H9 (cell line): ENCODE measurements around the gene PDZD8. TPM values are rescaled to one million over a fixed set of nuclear protein-coding genes. Genes with fewer than 3 reads are reported as not detected.

Source experiments
- DNase-seq: peaks from one replicate; pipeline ENCODE4 v3.0.0-alpha.2; 2017
- H2AFZ ChIP-seq: one replicate; pipeline ENCODE4 v1.6.1; 2013; ENCODE audit warnings: mild to moderate bottlenecking, low read length, control low read depth, moderate library complexity
- H2AK5ac ChIP-seq: 2 replicates; pipeline ENCODE4 v1.6.1; 2013; ENCODE audit warnings: low read length, control low read depth, mixed read lengths; ENCODE audit not compliant: insufficient read length
- H2BK120ac ChIP-seq: one replicate; pipeline ENCODE4 v1.6.1; 2013; ENCODE audit warnings: low read depth, mild to moderate bottlenecking, low read length, control low read depth, inconsistent platforms; ENCODE audit not compliant: poor library complexity, severe bottlenecking
- H2BK12ac ChIP-seq: 2 replicates; pipeline ENCODE4 v1.6.1; 2013; ENCODE audit warnings: low read length, control low read depth, mixed read lengths, low read depth; ENCODE audit not compliant: insufficient read length
- H2BK15ac ChIP-seq: 2 replicates; pipeline ENCODE4 v1.6.1; 2013; ENCODE audit warnings: low read depth, low read length, control low read depth
- H2BK20ac ChIP-seq: one replicate; pipeline ENCODE4 v1.6.1; 2013; ENCODE audit warnings: low read depth, mild to moderate bottlenecking, low read length, control low read depth, inconsistent platforms; ENCODE audit not compliant: poor library complexity, severe bottlenecking
- H2BK5ac ChIP-seq: 2 replicates; pipeline ENCODE4 v1.6.1; 2013; ENCODE audit warnings: low read length, control low read depth, mixed read lengths; ENCODE audit not compliant: insufficient read length
- H3K14ac ChIP-seq: 2 replicates; pipeline ENCODE4 v1.6.1; 2013; ENCODE audit warnings: low read length, control low read depth; ENCODE audit not compliant: insufficient read depth
- H3K18ac ChIP-seq: 2 replicates; pipeline ENCODE4 v1.6.1; 2013; ENCODE audit warnings: low read depth, mild to moderate bottlenecking, mixed read lengths, low read length, control low read depth; ENCODE audit not compliant: insufficient read length
- H3K23ac ChIP-seq: 2 replicates; pipeline ENCODE4 v1.6.1; 2013; ENCODE audit warnings: low read length, control low read depth, mixed read lengths, low read depth; ENCODE audit not compliant: insufficient read length
- H3K23me2 ChIP-seq: 2 replicates; pipeline ENCODE4 v1.6.1; 2013; ENCODE audit warnings: low read depth, mild to moderate bottlenecking, mixed read lengths, low read length, control low read depth; ENCODE audit not compliant: insufficient read length, poor library complexity, severe bottlenecking
- H3K27ac ChIP-seq: 2 replicates; pipeline ENCODE4 v1.5.1; 2013; ENCODE audit warnings: low read length, control low read depth, mixed read lengths, low read depth; ENCODE audit not compliant: insufficient read length
- H3K27me3 ChIP-seq: 2 replicates; pipeline ENCODE4 v1.6.1; 2013; ENCODE audit warnings: low read length, control low read depth, inconsistent platforms; ENCODE audit not compliant: insufficient read depth
- H3K4ac ChIP-seq: 2 replicates; pipeline ENCODE4 v1.6.1; 2013; ENCODE audit warnings: low read depth, mild to moderate bottlenecking, control low read depth, inconsistent platforms, low read length, moderate library complexity
- H3K4me1 ChIP-seq: 2 replicates; pipeline ENCODE4 v1.6.1; 2013; ENCODE audit warnings: low read length, control low read depth, inconsistent platforms; ENCODE audit not compliant: insufficient read depth
- H3K4me2 ChIP-seq: 2 replicates; pipeline ENCODE4 v1.6.1; 2013; ENCODE audit warnings: low read length, control low read depth, mixed read lengths; ENCODE audit not compliant: insufficient read length, insufficient read depth
- H3K56ac ChIP-seq: 2 replicates; pipeline ENCODE4 v1.6.1; 2013; ENCODE audit warnings: low read depth, mild to moderate bottlenecking, mixed read lengths, low read length, control low read depth; ENCODE audit not compliant: insufficient read length
- H3K79me1 ChIP-seq: 2 replicates; pipeline ENCODE4 v1.6.1; 2013; ENCODE audit warnings: low read depth, mild to moderate bottlenecking, moderate library complexity, low read length, control low read depth, inconsistent platforms; ENCODE audit not compliant: insufficient read depth, poor library complexity, severe bottlenecking
- H3K79me2 ChIP-seq: 2 replicates; pipeline ENCODE4 v1.6.1; 2013; ENCODE audit warnings: low read length, control low read depth, inconsistent platforms; ENCODE audit not compliant: insufficient read depth
- H3K9ac ChIP-seq: 2 replicates; pipeline ENCODE4 v1.6.1; 2013; ENCODE audit warnings: low read length, control low read depth, mixed read lengths; ENCODE audit not compliant: insufficient read length; ENCODE audit errors: extremely low read depth
- H3K9me3 ChIP-seq: one replicate; pipeline ENCODE4 v1.6.1; 2013; ENCODE audit warnings: low read depth, low read length, inconsistent platforms; ENCODE audit not compliant: control insufficient read depth
- H3T11ph ChIP-seq: one replicate; pipeline ENCODE4 v1.6.1; 2013; ENCODE audit warnings: mild to moderate bottlenecking, low read length, control low read depth, inconsistent platforms
- H4K20me1 ChIP-seq: one replicate; pipeline ENCODE4 v1.6.1; 2013; ENCODE audit not compliant: control insufficient read depth, insufficient read length, insufficient read depth
- H4K5ac ChIP-seq: 2 replicates; pipeline ENCODE4 v1.6.1; 2013; ENCODE audit warnings: low read depth, mild to moderate bottlenecking, mixed read lengths, low read length, control low read depth; ENCODE audit not compliant: insufficient read length
- H4K8ac ChIP-seq: replicated peaks from 2 replicates; pipeline ENCODE4 v1.6.1; 2013; ENCODE audit warnings: low read length, control low read depth, mixed read lengths, low read depth; ENCODE audit not compliant: insufficient read length
- H4K91ac ChIP-seq: 2 replicates; pipeline ENCODE4 v1.6.1; 2013; ENCODE audit warnings: low read depth, mild to moderate bottlenecking, moderate library complexity, mixed read lengths, low read length, control low read depth; ENCODE audit not compliant: insufficient read length
- H3K27ac Mint-ChIP-seq, 3 experiments: 2 replicates in 2 of 3; 3 replicates in 1 of 3; pipeline ENCODE4 v1.8.0; 2020 to 2021; ENCODE audit warnings: mixed read lengths in 3 of 3, mild to moderate bottlenecking in 1 of 3, moderate library complexity in 1 of 3
- H3K27me3 Mint-ChIP-seq: 2 replicates; pipeline ENCODE4 v1.8.0; 2021; ENCODE audit warnings: low read depth, mild to moderate bottlenecking, moderate library complexity, mixed read lengths
- H3K36me3 Mint-ChIP-seq, 3 experiments: 2 replicates in 2 of 3; 3 replicates in 1 of 3; pipeline ENCODE4 v1.8.0; 2020 to 2021; ENCODE audit warnings: low read depth in 3 of 3, mixed read lengths in 3 of 3; ENCODE audit not compliant: insufficient read depth in 1 of 3
- H3K4me1 Mint-ChIP-seq, 2 experiments: 2 replicates each; pipeline ENCODE4 v1.8.0; 2020; ENCODE audit warnings: mixed read lengths in 2 of 2
- H3K4me3 Mint-ChIP-seq, 2 experiments: 2 replicates in 1 of 2; 3 replicates in 1 of 2; pipeline ENCODE4 v1.8.0; 2020 to 2021; ENCODE audit warnings: mild to moderate bottlenecking in 2 of 2, mixed read lengths in 2 of 2, moderate library complexity in 1 of 2
- H3K9me3 Mint-ChIP-seq, 2 experiments: 2 replicates in 1 of 2; 3 replicates in 1 of 2; pipeline ENCODE4 v1.8.0; 2020; ENCODE audit warnings: mild to moderate bottlenecking in 2 of 2, mixed read lengths in 2 of 2, moderate library complexity in 1 of 2
- WGBS: extraction: QIAGEN DNeasy Blood & Tissue Kit; methylation state at CpG from one replicate; pipeline ENCODE4 v1.1.7; 2013; ENCODE audit warnings: missing lambda C conversion rate, low lambda C conversion rate, mixed read lengths; ENCODE audit not compliant: insufficient read length; ENCODE audit errors: extremely low coverage; 5-methylcytosine and 5-hydroxymethylcytosine counted together
- total RNA-seq: library from RNA; stranded (reverse); gene quantifications from 2 replicates; pipeline ENCODE4 v1.2.1, GENCODE V29; 2021
- TF ChIP-seq, protein P1 (sequence below): fragments of 200-600 bp; sonication (generic); conservative IDR thresholded peaks from 3 replicates; pipeline ENCODE4 v1.8.0; 2021; ENCODE audit warnings: antibody characterized with exemption, mild to moderate bottlenecking

The PDZD8 gene
- total RNA-seq, 1 experiment from 2014 or later = 38.2 TPM

- Histone ChIP-seq H4K20me1 (no peaks in the 10 kb centered on the region), H4K8ac (no peak overlapping the region), H2AK5ac (no peak overlapping the region), H2AFZ (no peak overlapping the region), H3K4me2 (no peak overlapping the region), H2BK20ac (no peak overlapping the region), H3K27ac (no peak overlapping the region), H2BK12ac (no peak overlapping the region), H3T11ph (no peak overlapping the region), H2BK120ac (no peak overlapping the region), H3K14ac (no peak overlapping the region), H3K4ac (no peak overlapping the region), H3K9me3 (no peaks in the 10 kb centered on the region), H3K56ac (no peak overlapping the region), H3K9ac (no peak overlapping the region), H4K5ac (no peak overlapping the region), H3K23me2 (no peaks in the 10 kb centered on the region), H3K79me2 (no peaks in the 10 kb centered on the region), H3K27me3 (no peaks in the 10 kb centered on the region), H3K4me1 (no peaks in the 10 kb centered on the region), H3K18ac (no peak overlapping the region), H2BK5ac (no peak overlapping the region), H3K23ac (no peak overlapping the region), H4K91ac (no peak overlapping the region), H2BK15ac (no peak overlapping the region), H3K79me1 (no peaks in the 10 kb centered on the region)
- H3K27me3 Mint-ChIP-seq = peaks cover 1% of the 10 kb centered on the region; the same call in 1 of the 2 replicates
- DNase-seq = no peak
- H3K4me1 Mint-ChIP-seq = peaks cover 0 to 3% of the 10 kb centered on the region in 2 experiments; a peak in 1 of 4 replicates
- no CpG with 5 or more reads among the region's 3 CpGs for WGBS
- H3K36me3 Mint-ChIP-seq = no peaks in the 10 kb centered on the region
- H3K4me3 Mint-ChIP-seq = no peak overlapping the region
- TF ChIP-seq, protein P1, sequence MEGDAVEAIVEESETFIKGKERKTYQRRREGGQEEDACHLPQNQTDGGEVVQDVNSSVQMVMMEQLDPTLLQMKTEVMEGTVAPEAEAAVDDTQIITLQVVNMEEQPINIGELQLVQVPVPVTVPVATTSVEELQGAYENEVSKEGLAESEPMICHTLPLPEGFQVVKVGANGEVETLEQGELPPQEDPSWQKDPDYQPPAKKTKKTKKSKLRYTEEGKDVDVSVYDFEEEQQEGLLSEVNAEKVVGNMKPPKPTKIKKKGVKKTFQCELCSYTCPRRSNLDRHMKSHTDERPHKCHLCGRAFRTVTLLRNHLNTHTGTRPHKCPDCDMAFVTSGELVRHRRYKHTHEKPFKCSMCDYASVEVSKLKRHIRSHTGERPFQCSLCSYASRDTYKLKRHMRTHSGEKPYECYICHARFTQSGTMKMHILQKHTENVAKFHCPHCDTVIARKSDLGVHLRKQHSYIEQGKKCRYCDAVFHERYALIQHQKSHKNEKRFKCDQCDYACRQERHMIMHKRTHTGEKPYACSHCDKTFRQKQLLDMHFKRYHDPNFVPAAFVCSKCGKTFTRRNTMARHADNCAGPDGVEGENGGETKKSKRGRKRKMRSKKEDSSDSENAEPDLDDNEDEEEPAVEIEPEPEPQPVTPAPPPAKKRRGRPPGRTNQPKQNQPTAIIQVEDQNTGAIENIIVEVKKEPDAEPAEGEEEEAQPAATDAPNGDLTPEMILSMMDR = no peak
- H3K27ac Mint-ChIP-seq = no peak overlapping the region
- H3K9me3 Mint-ChIP-seq = no peaks in the 10 kb centered on the region
These were observed 22.8 kb upstream of the PDZD8 start for GRCh38 chr10:117398029-117398428.
